RWPE2 (cell line): ENCODE measurements around the gene MAGEB3.
A peak's percentile ranks its signal among the peaks of the same experiment; 100 is the strongest.

Experiments used
- ATAC-seq: fragments of 200-7000 bp; cut with Tn5 transposase; 3 replicates; pipeline ENCODE4 v1.9.1; 2021; ENCODE audit warnings: low read depth
- DNase-seq: peaks from one replicate; pipeline ENCODE4 v3.0.0-alpha.2; 2020; ENCODE audit warnings: low spot score
- H3K27ac ChIP-seq: fragments of 450-650 bp; 2 replicates; pipeline ENCODE4 v1.5.1; 2017; ENCODE audit warnings: mild to moderate bottlenecking; ENCODE audit not compliant: poor library complexity, severe bottlenecking
- H3K27me3 ChIP-seq: fragments of 250-450 bp; sonication (Bioruptor Pico); 2 replicates; pipeline ENCODE4 v1.5.1; 2021; ENCODE audit warnings: mild to moderate bottlenecking, moderate library complexity; ENCODE audit not compliant: insufficient read depth, poor library complexity, severe bottlenecking
- H3K36me3 ChIP-seq: fragments of 250-450 bp; sonication (Bioruptor Pico); 2 replicates; pipeline ENCODE4 v1.5.1; 2020; ENCODE audit warnings: low read depth, mild to moderate bottlenecking, moderate library complexity
- H3K4me1 ChIP-seq: fragments of 250-450 bp; sonication (Bioruptor Pico); 2 replicates; pipeline ENCODE4 v1.5.1; 2021; ENCODE audit warnings: mild to moderate bottlenecking, moderate library complexity; ENCODE audit not compliant: insufficient read depth, poor library complexity, severe bottlenecking
- H3K4me3 ChIP-seq: fragments of 250-450 bp; sonication (Bioruptor Pico); 2 replicates; pipeline ENCODE4 v1.5.1; 2021; ENCODE audit warnings: mild to moderate bottlenecking, moderate library complexity; ENCODE audit not compliant: severe bottlenecking
- H3K9me3 ChIP-seq: fragments of 250-450 bp; sonication (Bioruptor Pico); 2 replicates; pipeline ENCODE4 v1.5.1; 2021; ENCODE audit warnings: mild to moderate bottlenecking, moderate library complexity; ENCODE audit not compliant: severe bottlenecking
- TF ChIP-seq, protein P1 (sequence below): fragments of 450-650 bp; IDR thresholded peaks from one replicate; pipeline ENCODE4 v1.5.1; 2017; ENCODE audit warnings: mild to moderate bottlenecking, moderate library complexity; ENCODE audit not compliant: poor library complexity, severe bottlenecking

Gene MAGEB3

GRCh38 chrX:30196322-30196721 is 34.1 kb upstream of the MAGEB3 start:
- Histone ChIP-seq H3K4me1 (no peaks in the 10 kb centered on the region), H3K9me3 (no peaks in the 10 kb centered on the region), H3K27me3 (no peaks in the 10 kb centered on the region), H3K27ac (no peak overlapping the region), H3K36me3 (no peaks in the 10 kb centered on the region), H3K4me3 (no peak overlapping the region)
- DNase-seq (no peak), ATAC-seq (no peak)
- TF ChIP-seq, protein P1, sequence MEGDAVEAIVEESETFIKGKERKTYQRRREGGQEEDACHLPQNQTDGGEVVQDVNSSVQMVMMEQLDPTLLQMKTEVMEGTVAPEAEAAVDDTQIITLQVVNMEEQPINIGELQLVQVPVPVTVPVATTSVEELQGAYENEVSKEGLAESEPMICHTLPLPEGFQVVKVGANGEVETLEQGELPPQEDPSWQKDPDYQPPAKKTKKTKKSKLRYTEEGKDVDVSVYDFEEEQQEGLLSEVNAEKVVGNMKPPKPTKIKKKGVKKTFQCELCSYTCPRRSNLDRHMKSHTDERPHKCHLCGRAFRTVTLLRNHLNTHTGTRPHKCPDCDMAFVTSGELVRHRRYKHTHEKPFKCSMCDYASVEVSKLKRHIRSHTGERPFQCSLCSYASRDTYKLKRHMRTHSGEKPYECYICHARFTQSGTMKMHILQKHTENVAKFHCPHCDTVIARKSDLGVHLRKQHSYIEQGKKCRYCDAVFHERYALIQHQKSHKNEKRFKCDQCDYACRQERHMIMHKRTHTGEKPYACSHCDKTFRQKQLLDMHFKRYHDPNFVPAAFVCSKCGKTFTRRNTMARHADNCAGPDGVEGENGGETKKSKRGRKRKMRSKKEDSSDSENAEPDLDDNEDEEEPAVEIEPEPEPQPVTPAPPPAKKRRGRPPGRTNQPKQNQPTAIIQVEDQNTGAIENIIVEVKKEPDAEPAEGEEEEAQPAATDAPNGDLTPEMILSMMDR: peak; percentile 27

GRCh38 chrX:30212172-30212571 is 18.3 kb upstream of the MAGEB3 start:
- H3K4me1 ChIP-seq: no peaks in the 10 kb centered on the region
- ATAC-seq: no peak
- no peak overlapping the region for H3K4me3 ChIP-seq
- no peaks in the 10 kb centered on the region for H3K36me3 ChIP-seq
- DNase-seq: no peak
- no peak overlapping the region for H3K27ac ChIP-seq
- TF ChIP-seq, protein P1: no peak
- no peaks in the 10 kb centered on the region for H3K27me3 ChIP-seq
- H3K9me3 ChIP-seq: no peaks in the 10 kb centered on the region

GRCh38 chrX:30215357-30215843 is 15.1 kb upstream of the MAGEB3 start, which contains the start of gene MAGEB2:
Gene MAGEB2, plus strand, starts transcription at chrX:30215563. Its CDS starts 3,018 bp downstream, at chrX:30218581.
- Histone ChIP-seq H3K27me3 (no peaks in the 10 kb centered on the region), H3K4me1 (no peaks in the 10 kb centered on the region), H3K9me3 (no peaks in the 10 kb centered on the region), H3K36me3 (no peaks in the 10 kb centered on the region), H3K27ac (no peak within 1 kb of the TSS), H3K4me3 (no peak within 1 kb of the TSS)
- DNase-seq (no peak), ATAC-seq (no peak)
- TF ChIP-seq, protein P1: no peak

GRCh38 chrX:30217465-30217864 is 13.0 kb upstream of the MAGEB3 start:
- no peaks in the 10 kb centered on the region for H3K27me3 ChIP-seq
- no peak for ATAC-seq
- no peaks in the 10 kb centered on the region for H3K4me1 ChIP-seq
- no peak overlapping the region for H3K4me3 ChIP-seq
- no peaks in the 10 kb centered on the region for H3K9me3 ChIP-seq
- TF ChIP-seq, protein P1: no peak
- no peaks in the 10 kb centered on the region for H3K36me3 ChIP-seq
- no peak overlapping the region for H3K27ac ChIP-seq
- no peak for DNase-seq

DNA sequence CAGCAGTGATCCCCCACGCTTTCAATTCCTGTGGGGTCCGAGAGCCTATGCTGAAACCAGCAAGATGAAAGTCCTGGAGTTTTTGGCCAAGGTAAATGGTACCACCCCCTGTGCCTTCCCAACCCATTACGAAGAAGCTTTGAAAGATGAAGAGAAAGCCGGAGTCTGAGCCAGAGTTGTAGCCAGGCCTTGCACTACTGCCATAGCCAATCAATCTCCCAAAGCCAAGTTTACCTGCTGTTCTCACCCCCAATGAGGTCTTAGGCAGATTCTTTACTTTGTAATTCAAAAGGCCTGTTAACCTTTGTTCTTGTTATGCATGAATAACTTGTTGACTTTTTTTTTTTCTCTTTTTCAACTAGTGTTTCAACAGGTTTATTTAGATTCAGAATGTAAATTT is 11.1 kb upstream of the MAGEB3 start:
- TF ChIP-seq, protein P1: no peak
- H3K27ac ChIP-seq: no peak overlapping the region
- H3K27me3 ChIP-seq: no peaks in the 10 kb centered on the region
- DNase-seq (no peak), ATAC-seq (no peak)
- H3K4me1 ChIP-seq: no peaks in the 10 kb centered on the region
- no peaks in the 10 kb centered on the region for H3K9me3 ChIP-seq
- no peaks in the 10 kb centered on the region for H3K36me3 ChIP-seq
- H3K4me3 ChIP-seq: no peak overlapping the region
